NCI-H510A (cell line): ENCODE data around the gene LDLRAD4.
"Not testable (repeated sequence)": the region's sequence is repeated elsewhere in the genome, so short reads cannot be mapped to it uniquely, and the experiment has no call there.

Source experiments
- DNase-seq: peaks from one replicate; lab custom pipeline; 2025; lab: John Stamatoyannopoulos, UW

The LDLRAD4 gene

GRCh38 chr18:13464432-13465123 lies 246.0 kb downstream of the LDLRAD4 start:
- no peak for DNase-seq

- no peak for DNase-seq
Measured at GRCh38 chr18:13465124-13465446, 246.5 kb downstream of the LDLRAD4 start.

GRCh38 chr18:13465476-13465875 lies 246.9 kb downstream of the LDLRAD4 start:
- DNase-seq: no peak

DNA sequence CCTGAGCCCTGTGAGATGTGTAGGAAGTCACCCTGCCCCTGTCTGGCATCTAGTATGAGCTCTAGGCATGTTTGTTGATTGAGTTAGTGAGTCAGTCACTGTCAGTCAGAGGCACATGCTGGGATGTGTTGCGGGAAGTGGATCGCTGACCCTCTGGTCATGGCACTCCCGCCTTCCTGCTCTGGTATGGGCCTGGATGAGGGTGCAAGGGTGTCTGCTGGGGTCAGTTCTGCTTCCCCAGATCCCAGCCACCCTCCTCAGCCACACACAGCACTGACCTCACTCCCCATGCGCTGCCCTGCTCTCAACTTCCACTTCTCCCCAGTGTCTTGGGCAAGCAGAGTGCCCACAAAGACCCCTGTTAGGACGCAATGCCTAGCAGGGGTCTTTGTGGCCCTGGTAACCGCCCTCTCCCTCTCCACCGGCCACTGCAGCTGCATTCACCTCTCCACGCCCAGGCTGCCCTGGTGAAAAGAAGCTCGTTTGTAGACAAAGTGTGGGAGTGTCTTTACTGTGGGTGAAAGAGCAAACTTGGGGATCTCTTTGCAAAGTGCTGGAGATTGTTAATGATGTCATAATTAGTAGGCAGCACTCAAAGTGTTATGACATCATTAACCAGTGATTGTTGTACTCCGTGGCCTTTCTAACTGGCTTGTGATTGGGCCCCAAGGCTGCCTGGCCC lies 252.1 kb downstream of the LDLRAD4 start:
- no peak for DNase-seq

- no peak for DNase-seq
Measured at GRCh38 chr18:13471198-13471845, 252.8 kb downstream of the LDLRAD4 start.

GRCh38 chr18:13471971-13472628 lies 253.5 kb downstream of the LDLRAD4 start:
- no peak for DNase-seq

DNA sequence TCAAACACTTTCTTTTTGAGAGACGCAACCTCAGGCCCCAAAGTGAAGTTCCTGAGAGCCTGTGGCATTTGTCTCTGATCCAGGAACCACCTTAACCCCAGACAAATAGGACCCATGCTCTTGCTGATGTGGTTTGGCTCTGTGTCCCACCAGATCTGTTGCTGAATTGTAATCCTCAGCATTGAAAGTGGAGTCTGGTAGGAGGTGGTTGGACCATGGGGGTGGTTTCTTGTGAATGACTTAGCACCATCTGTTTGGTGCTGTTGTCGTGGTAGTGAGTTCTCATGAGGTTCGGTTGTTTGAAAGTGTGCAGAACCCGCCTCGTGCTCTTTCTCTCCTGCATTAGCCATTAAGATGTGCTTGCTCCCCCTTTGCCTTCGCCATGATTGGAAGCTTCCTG lies 255.2 kb downstream of the LDLRAD4 start:
- no peak for DNase-seq

- no peak for DNase-seq
Measured at GRCh38 chr18:13474336-13474735, 255.8 kb downstream of the LDLRAD4 start.

DNA sequence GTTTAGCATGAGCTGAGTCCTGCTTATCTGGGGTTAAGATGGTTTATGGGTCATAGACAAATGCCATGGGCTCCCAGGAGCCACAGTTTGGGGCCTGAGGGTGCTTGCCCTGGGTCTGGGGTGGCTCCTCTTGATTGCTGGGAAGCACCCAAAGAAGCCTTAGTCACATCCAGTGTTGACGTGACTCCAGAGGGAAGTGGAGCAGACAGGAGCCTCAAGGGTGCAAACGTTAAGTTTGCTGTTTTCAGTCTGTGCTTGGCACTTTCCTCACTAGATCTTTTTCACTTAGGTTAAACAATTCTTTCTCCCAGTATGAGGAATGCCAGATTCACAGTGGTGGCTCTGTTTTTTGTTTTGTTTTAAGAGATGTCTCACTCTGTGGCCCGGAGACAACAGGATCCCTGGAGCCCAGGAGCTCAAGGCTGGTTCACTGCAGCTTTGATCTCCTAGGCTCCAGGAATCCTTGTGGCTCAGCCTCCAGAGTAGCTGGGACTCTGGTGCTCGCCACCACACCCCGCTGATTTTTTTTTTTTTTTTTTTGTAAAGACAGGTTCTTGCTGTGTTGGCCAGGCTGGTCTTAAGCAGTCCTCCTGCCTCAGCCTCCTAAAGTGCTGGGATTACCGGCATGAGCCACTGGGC lies 256.5 kb downstream of the LDLRAD4 start:
- no peak for DNase-seq

DNA sequence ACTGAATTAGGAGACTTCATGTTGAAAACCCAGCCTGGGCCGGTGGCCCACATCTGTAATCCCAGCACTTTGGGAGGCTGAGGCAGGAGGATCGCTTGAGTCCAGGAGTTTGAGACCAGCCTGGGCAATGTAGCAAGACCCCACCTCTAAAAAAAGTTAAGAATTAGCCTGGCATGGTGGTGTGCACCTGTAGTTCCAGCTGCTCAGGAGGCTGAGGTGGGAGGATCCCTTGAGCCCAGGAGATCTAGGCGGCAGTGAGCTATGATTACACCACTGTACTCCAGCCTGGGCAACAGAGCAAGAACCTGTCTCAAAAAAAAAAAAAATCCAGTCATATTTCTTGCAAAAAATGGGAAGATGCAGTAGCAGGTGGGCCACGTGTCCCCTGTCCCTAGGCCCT lies 257.8 kb downstream of the LDLRAD4 start:
- not testable (repeated sequence) for DNase-seq

GRCh38 chr18:13477147-13477683 lies 258.7 kb downstream of the LDLRAD4 start:
- no peak for DNase-seq

- no peak for DNase-seq
Measured at GRCh38 chr18:13480571-13481255, 262.2 kb downstream of the LDLRAD4 start.

- DNase-seq: no peak
Measured at GRCh38 chr18:13481331-13481730, 262.8 kb downstream of the LDLRAD4 start.

DNA sequence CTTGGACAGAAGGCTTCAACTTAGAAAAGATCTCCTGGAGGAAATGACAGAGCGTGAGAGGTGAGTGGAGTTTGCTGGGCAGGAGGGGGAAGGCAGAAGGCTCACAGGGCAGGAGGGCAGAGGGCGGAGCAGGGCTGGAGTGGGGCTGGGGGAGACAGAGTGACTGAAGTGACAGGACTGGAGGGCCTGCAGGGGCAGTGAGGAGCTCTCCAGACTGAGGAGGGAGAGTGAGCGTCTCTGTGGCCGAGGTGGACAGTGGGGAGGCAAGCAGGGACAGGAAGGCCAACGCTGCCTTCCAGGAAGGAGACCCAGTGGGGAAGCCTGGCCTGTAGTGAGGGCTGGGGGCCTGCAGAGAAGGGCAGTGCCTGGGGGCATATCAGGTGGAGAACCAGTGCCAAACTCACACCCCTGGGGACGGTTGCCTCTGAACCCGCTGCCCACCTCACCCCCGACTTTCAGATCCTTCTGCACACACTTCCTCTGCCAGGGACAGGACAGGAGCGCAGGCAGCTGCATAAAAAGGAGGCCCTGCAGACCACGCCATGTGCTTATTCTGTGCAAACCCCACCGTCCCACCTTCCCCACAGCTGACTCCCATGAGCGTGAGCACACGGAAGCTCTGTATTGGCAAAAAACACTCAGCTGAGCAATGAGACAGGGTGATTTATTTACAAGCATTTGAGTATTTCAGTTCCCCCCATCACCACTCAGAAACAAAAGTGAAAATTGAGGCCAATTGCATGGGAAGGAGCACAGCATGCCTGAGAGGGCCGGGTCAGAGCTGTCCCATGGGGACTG lies 263.5 kb downstream of the LDLRAD4 start:
- no peak for DNase-seq

DNA sequence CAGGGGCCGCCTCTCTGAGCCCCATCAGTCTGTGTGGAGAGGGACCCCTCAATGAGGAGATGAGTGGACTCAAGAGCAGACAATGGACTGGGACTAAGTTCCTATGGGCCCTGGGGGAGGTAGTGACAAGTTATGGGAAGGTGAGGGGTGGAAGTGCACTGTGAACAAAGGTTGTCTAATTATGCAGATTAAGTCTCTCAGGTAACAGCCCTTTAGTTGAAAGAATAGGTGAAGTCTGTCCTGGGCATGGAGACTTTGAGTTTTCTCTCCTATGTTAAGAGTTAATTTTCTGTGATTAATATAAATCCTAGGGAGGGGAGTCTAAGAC lies 264.0 kb downstream of the LDLRAD4 start:
- no peak for DNase-seq

DNA sequence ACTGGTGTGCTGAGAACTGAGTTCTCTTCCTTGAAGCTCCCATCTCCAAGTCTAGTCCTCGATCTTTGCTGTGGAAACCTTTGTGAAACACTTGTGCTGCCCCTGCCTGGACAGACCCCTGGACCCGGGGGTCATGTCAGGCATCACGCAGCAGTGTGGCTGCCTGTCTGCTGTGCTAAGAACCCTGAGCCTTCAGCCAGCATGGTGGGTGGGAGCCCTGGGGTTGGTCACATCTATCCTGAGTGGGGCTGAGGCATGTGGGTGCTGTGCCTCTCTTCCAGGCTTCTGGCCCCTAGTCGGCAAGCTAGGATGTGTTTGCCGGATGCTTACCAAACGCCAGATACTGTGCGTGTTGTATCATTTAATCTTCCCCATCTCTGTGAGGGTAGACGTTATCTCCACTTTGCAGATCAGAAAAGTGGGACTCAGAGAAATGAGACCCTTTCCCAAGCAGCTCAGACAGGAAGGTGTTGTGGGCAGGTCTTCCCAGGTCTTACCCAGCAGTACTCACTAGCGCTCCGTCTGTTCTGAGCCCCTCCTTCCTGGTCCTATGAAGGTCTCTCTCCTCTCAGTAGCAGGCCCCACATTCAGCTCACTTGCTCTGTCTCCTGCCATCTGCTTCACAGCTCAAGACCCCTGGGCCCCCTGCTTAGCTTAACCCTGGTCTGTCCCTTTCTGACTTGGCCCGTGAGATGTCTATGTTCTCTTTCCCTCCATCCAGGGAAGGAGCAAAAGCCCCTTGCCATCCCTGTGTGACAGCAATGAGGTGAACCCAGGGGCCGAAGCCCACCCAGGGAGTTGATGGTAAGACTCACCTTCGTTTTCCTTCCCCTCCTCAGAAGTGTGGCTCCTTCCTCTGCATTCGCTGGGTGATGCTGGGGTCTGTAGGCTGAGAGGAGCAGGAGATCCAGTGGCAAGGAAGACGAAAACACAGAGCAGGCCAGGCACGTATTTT lies 265.0 kb downstream of the LDLRAD4 start:
- no peak for DNase-seq

DNA sequence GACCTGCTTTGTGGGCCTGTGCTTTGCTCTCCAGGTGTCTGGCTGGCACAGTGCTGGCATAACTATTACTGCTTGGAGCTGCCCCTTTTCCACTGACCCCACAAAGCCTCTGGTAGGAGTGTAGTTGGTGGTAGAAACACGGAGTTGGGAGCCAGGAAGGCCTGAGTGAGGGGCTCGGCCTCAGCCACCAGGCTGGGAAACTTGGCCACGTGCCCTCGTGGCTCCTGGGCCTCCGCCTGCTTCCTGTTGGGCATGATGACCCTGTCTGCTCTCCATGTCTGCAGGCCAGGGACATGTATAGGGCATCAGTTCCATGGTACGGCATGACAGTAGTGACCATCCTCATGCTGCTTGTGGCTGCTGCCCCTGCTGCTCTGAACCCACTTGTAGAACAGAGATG lies 266.6 kb downstream of the LDLRAD4 start:
- DNase-seq: no peak

DNA sequence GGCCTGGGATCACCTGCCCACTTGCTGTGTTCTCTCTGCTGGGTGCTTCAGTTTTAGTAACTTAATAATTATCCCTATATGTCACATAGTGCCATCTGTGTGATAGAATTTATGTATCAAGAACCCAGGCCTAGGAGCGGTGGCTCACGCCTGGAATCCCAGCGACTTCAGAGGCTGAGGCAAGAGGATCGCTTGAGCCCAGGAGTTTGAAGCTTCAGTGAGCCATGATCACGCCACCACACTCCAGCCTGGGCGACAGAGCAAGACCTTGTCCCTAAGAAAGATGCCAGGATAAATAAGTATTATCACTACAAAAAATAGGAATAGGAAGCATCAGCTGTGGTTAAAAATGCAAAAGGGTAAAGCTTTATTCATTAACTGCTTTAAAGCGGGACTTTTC lies 267.0 kb downstream of the LDLRAD4 start:
- no peak for DNase-seq

DNA sequence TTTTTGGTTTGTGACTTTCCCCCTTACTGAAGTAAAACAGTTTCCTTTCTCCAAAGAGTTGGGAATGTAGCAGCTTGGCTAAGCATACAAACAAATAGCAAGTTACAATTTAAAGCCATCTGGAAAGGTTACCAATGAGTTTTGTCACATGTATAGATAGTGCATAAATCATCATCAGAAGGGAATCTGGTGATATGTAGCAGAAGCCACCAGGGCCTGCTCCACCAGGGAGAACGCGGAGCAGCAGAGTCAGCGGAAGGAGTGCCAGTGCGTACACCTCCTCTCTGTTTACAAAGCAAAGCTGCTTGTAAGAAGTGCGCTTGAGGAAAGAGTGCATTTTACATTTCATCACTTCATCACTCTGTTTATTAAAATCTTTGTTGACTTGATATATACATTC lies 267.7 kb downstream of the LDLRAD4 start:
- no peak for DNase-seq

- no peak for DNase-seq
Measured at GRCh38 chr18:13486686-13487085, 268.1 kb downstream of the LDLRAD4 start.
